ENCODE results near the gene NAA25.
"Not testable (repeated sequence)": the region's sequence is repeated elsewhere in the genome, so short reads cannot be mapped to it uniquely, and the experiment has no call there.

NAA25 gene

DNA sequence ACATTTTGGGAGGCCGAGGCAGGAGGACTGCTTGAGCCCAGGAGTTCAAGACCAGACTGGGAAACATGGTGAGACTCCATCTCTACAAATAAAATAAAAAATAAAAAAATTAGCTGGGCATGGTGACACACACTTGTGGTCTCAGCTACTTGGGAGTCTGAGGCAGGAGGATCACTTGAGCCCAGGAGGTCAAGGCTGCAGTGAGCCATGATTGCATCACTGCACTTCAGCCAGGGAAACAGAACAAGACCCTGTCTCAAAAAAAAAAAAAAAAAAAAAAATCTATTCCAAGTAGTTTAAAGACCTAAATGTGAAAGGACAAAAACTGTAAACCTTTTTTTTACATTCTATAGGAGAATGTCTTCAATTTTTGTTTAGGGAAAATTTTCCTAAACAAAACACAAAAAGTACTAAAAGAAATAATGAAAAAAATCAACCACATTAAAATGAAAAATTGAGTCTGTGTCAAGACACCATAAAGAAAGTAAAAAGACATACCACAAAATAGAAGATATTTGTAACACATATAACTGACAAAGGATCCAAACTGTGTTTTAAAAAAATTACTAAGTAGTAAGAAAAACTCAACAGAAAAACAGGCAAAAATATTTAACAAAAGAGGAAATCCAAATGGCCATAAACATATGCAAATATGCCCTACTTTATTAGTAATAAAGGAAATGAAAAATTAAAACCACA, 112.7 kb downstream of the NAA25 start:
- H3K4me3 ChIP-seq (ENCODE audit: low read depth, low read length), result no peak overlapping the region
- TF ChIP-seq, protein P1, sequence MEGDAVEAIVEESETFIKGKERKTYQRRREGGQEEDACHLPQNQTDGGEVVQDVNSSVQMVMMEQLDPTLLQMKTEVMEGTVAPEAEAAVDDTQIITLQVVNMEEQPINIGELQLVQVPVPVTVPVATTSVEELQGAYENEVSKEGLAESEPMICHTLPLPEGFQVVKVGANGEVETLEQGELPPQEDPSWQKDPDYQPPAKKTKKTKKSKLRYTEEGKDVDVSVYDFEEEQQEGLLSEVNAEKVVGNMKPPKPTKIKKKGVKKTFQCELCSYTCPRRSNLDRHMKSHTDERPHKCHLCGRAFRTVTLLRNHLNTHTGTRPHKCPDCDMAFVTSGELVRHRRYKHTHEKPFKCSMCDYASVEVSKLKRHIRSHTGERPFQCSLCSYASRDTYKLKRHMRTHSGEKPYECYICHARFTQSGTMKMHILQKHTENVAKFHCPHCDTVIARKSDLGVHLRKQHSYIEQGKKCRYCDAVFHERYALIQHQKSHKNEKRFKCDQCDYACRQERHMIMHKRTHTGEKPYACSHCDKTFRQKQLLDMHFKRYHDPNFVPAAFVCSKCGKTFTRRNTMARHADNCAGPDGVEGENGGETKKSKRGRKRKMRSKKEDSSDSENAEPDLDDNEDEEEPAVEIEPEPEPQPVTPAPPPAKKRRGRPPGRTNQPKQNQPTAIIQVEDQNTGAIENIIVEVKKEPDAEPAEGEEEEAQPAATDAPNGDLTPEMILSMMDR (IDR thresholded peaks at IDR 0.05; ENCODE audit: low read depth, low read length), result no peak

DNA sequence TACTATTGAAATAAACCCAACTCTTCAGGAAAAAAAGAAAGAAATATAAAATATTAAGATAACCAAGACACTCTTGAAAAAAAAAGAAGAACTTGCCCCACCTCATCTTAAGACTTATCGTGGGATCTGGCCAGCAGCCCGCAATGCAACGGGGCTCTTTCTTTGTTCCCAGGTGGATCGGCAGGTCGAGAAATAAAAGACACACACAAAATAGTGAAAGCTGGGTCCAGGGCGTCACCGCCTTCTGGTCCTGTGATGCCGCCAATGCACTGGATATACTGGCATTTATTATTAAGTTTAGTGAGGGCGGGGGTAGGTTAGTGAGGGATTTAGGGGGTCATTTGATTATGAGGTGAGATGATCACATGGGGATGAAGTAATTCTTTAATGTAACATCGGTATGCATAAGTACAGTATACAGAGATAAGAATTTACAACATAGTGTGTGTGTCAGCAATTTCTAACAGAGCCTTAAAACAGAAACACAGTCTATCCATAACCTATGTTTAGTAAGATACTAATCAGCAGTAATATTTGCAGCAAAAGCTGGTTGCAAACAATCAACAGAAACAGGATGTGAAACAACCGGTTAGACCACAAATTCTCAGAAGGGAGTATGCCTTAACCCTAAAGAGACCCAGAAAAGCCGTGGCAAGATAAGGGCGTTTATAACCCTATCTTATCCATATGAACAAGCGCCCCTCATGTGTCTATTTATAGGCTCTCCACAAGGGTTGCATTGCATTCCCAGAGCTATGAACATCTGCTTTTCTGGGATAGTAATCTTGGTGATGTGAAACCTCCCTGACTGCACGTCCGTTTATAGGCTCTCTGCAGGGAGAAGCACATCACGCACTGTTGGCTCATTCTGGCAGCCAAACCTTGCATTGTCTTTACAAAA, 114.1 kb downstream of the NAA25 start:
- not testable (repeated sequence) for H3K4me3 ChIP-seq (ENCODE audit: low read depth, low read length)

GRCh38 chr12:111993292-111994150, 115.1 kb downstream of the NAA25 start:
- TF ChIP-seq, protein P1 (IDR thresholded peaks at IDR 0.05; ENCODE audit: low read depth, low read length), result no peak
- no peak overlapping the region for H3K4me3 ChIP-seq (ENCODE audit: low read depth, low read length)

- TF ChIP-seq, protein P1 (IDR thresholded peaks at IDR 0.05; ENCODE audit: low read depth, low read length), result no peak
- no peak overlapping the region for H3K4me3 ChIP-seq (ENCODE audit: low read depth, low read length)
These were observed 116.1 kb downstream of the NAA25 start for GRCh38 chr12:111992464-111992863.

- TF ChIP-seq, protein P1 (IDR thresholded peaks at IDR 0.05; ENCODE audit: low read depth, low read length), result no peak
- no peak overlapping the region for H3K4me3 ChIP-seq (ENCODE audit: low read depth, low read length)
These were observed 116.6 kb downstream of the NAA25 start for GRCh38 chr12:111991946-111992345.

- TF ChIP-seq, protein P1 (IDR thresholded peaks at IDR 0.05; ENCODE audit: low read depth, low read length), result no peak
- no peak overlapping the region for H3K4me3 ChIP-seq (ENCODE audit: low read depth, low read length)
These were observed 117.0 kb downstream of the NAA25 start for GRCh38 chr12:111991535-111991934.

GRCh38 chr12:111984820-111985219, 123.8 kb downstream of the NAA25 start:
- H3K4me3 ChIP-seq (ENCODE audit: low read depth, low read length), result no peak overlapping the region
- TF ChIP-seq, protein P1 (IDR thresholded peaks at IDR 0.05; ENCODE audit: low read depth, low read length), result no peak
